ENCODE results near the gene ZSWIM8.
A peak's percentile ranks its signal among the peaks of the same experiment; 100 is the strongest.

ZSWIM8 gene

GRCh38 chr10:73841526-73842285 is 56.3 kb downstream of the ZSWIM8 start:
- no peak for TF ChIP-seq CTCF (IDR thresholded peaks at IDR 0.05; ENCODE audit: control extremely low read depth, extremely low read depth, low read depth, missing control alignments)
- no peak for DNase-seq (ENCODE audit: extremely low spot score)
- ChIA-PET POLR2A (no interaction called here), CTCF (interaction anchor here (2.0 to 9.0 kb wide), 4 partner anchors 11 to 99 kb away, joined by 4 to 47 read pairs (median 14); no protein-coding TSS in a partner anchor)

GRCh38 chr10:73842349-73842748 is 56.9 kb downstream of the ZSWIM8 start:
- TF ChIP-seq CTCF (IDR thresholded peaks at IDR 0.05; ENCODE audit: control extremely low read depth, extremely low read depth, low read depth, missing control alignments), result no peak
- ChIA-PET CTCF (interaction anchor here (2.0 to 12.2 kb wide), 3 partner anchors 20 to 98 kb away, joined by 4 to 383 read pairs (median 21); partner anchors contain the start of gene CAMK2G), POLR2A (interaction anchor here (0.7 kb wide), 1 partner anchor 888 kb away, joined by 3 read pairs; no protein-coding TSS in a partner anchor)
- DNase-seq (ENCODE audit: extremely low spot score), result no peak

GRCh38 chr10:73843261-73843660 is 57.9 kb downstream of the ZSWIM8 start:
- CTCF ChIA-PET, result interaction anchor here (2.0 to 12.2 kb wide), 3 partner anchors 19 to 97 kb away, joined by 4 to 383 read pairs (median 21); partner anchors contain the start of gene CAMK2G
- POLR2A ChIA-PET, result no interaction called here
- TF ChIP-seq CTCF (IDR thresholded peaks at IDR 0.05; ENCODE audit: control extremely low read depth, extremely low read depth, low read depth, missing control alignments), result no peak
- DNase-seq (ENCODE audit: extremely low spot score), result no peak

GRCh38 chr10:73847031-73847430 is 61.6 kb downstream of the ZSWIM8 start:
- CTCF ChIA-PET, result interaction anchor here (1.3 to 12.2 kb wide), 9 partner anchors 9 to 109 kb away, joined by 4 to 383 read pairs (median 10); partner anchors contain the start of gene CAMK2G
- no peak for DNase-seq (ENCODE audit: extremely low spot score)
- TF ChIP-seq CTCF (IDR thresholded peaks at IDR 0.05; ENCODE audit: control extremely low read depth, extremely low read depth, low read depth, missing control alignments), result no peak
- POLR2A ChIA-PET, result interaction anchor here (0.5 to 1.0 kb wide), 2 partner anchors 33 to 979 kb away, joined by 3 to 4 read pairs; no protein-coding TSS in a partner anchor

- POLR2A ChIA-PET, result no interaction called here
- CTCF ChIA-PET, result interaction anchor here (0.7 to 12.2 kb wide), 33 partner anchors 10 to 352 kb away, joined by 3 to 383 read pairs (median 4); partner anchors contain the start of gene CAMK2G
- peak; percentile 93 for DNase-seq (ENCODE audit: extremely low spot score)
- TF ChIP-seq CTCF (IDR thresholded peaks at IDR 0.05; ENCODE audit: control extremely low read depth, extremely low read depth, low read depth, missing control alignments), result peak; percentile 99
Observed at GRCh38 chr10:73848821-73849489, 63.5 kb downstream of the ZSWIM8 start.

- POLR2A ChIA-PET, result no interaction called here
- CTCF ChIA-PET, result interaction anchor here (0.7 to 12.2 kb wide), 27 partner anchors 9 to 321 kb away, joined by 3 to 383 read pairs (median 5); partner anchors contain the start of genes CAMK2G and CHCHD1
- DNase-seq (ENCODE audit: extremely low spot score), result no peak
- no peak for TF ChIP-seq CTCF (IDR thresholded peaks at IDR 0.05; ENCODE audit: control extremely low read depth, extremely low read depth, low read depth, missing control alignments)
Observed at GRCh38 chr10:73850211-73850610, 64.8 kb downstream of the ZSWIM8 start.

Measured in GM10248 (cell line).